ENCODE data around the gene TSKS.
"Not testable (repeated sequence)": the region's sequence is repeated elsewhere in the genome, so short reads cannot be mapped to it uniquely, and the experiment has no call there.

Gene TSKS

DNA sequence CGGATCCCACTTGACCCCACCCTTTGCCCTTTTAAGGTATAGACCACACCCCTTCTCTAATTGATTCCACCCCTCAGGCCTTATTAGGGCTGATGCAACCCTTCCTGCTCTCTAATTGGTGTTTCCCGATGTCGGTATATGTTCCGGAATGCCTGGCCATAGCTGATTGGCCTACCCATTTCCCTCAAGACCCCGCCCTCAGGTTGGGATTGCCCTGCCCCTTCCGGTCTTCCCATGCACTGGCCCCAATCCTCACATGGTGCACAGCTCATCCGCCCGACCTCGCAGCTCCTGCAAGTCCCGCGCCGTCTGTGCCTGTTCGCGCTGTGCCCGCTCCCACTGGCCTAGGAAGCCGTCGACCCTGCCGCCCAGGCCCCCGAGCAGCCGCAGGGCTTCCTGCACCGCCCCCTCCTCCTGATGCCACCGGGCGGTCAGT lies 18.1 kb downstream of the TSKS start:
- Histone ChIP-seq H2AFZ (ENCODE audit: low read depth, low read length) (no peak overlapping the region), H3K27me3 (ENCODE audit: insufficient read depth, low read length) (no peaks in the 10 kb centered on the region), H3K4me3 (ENCODE audit: low read length) (no peak overlapping the region), H3K9me3 (ENCODE audit: low read length) (no peaks in the 10 kb centered on the region), H3K36me3 (ENCODE audit: insufficient read depth, low read length) (no peaks in the 10 kb centered on the region), H3K4me1 (ENCODE audit: insufficient read depth, low read length) (no peaks in the 10 kb centered on the region)

DNA sequence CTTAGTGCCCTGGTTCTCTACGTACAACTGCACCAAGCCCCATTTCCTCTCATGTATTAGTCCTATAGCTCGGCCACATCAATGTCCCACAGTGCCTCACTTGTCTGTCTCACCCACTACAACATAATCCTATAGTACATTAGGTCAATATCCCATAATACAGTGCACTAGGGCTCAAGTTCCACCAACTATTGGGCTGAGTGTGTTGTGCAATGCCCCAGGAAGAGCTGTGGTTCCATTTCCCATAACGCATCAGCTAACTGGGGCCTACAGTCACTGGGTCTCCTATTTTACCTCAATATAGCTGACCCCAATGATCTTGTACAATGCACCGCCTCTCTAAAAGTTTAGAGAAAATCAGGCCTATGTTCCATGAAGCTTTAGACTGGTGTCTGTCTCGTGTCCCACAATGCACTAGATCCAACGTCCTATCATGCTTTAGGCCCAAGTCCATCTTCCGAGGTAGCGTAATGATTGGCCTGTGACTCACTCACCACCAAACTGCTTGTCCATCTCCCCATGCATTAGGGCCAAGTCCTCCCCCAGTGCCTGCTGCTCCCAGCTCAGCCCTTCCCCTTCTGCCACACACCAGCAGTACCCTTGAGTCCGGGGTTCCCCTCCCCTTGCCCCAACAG lies 21.8 kb downstream of the TSKS start:
- Histone ChIP-seq H2AFZ (ENCODE audit: low read depth, low read length) (no peak overlapping the region), H3K27me3 (ENCODE audit: insufficient read depth, low read length) (no peaks in the 10 kb centered on the region), H3K9me3 (ENCODE audit: low read length) (no peaks in the 10 kb centered on the region), H3K4me1 (ENCODE audit: insufficient read depth, low read length) (no peaks in the 10 kb centered on the region), H3K36me3 (ENCODE audit: insufficient read depth, low read length) (no peaks in the 10 kb centered on the region), H3K4me3 (ENCODE audit: low read length) (no peak overlapping the region)

DNA sequence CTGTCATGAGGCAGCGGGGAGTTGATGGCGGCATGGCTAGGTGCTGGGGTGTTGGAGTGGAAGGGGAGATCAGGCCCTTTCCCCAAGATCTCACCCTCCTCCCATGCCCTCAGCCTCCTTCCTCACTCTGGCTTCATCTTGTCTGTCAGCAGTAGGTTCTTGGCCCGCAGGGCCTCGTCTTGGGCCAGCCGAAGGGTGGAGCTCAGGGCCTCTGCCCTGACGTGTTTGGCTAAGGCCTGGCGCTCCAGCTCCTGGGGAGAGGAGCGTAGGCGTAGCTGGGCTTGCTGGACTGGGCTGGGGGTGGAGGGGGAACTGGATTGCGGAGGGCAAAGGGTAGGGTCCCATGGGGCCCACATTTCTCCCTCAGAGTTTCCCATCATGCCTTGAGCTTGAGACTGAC lies 23.2 kb downstream of the TSKS start:
- H3K27me3 ChIP-seq (ENCODE audit: insufficient read depth, low read length) = no peaks in the 10 kb centered on the region
- no peaks in the 10 kb centered on the region for H3K9me3 ChIP-seq (ENCODE audit: low read length)
- H3K36me3 ChIP-seq (ENCODE audit: insufficient read depth, low read length) = no peaks in the 10 kb centered on the region
- no peaks in the 10 kb centered on the region for H3K4me1 ChIP-seq (ENCODE audit: insufficient read depth, low read length)
- no peak overlapping the region for H3K4me3 ChIP-seq (ENCODE audit: low read length)
- H2AFZ ChIP-seq (ENCODE audit: low read depth, low read length) = peak overlapping the region; percentile 18

DNA sequence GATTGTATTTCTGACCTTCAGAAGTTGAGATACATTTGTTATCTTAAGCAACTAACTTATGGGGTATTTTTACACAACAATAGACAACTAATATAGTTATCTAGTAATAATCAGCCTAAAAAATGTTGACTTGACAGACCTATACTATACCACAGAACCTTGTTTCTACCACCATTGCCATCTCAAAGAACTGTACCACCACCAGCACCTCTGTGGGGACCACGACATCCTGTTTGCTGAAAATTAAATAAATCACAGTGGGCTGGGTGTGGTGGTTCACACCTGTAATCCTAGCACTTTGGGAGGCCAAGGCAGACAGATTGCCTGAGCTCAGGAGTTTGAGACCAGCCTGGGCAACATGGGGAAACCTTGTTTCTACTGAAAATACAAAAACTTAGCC lies 24.0 kb downstream of the TSKS start:
- no peak overlapping the region for H2AFZ ChIP-seq (ENCODE audit: low read depth, low read length)
- H3K4me1 ChIP-seq (ENCODE audit: insufficient read depth, low read length) = no peaks in the 10 kb centered on the region
- H3K4me3 ChIP-seq (ENCODE audit: low read length) = no peak overlapping the region
- no peaks in the 10 kb centered on the region for H3K27me3 ChIP-seq (ENCODE audit: insufficient read depth, low read length)
- H3K9me3 ChIP-seq (ENCODE audit: low read length) = no peaks in the 10 kb centered on the region
- H3K36me3 ChIP-seq (ENCODE audit: insufficient read depth, low read length) = no peaks in the 10 kb centered on the region

DNA sequence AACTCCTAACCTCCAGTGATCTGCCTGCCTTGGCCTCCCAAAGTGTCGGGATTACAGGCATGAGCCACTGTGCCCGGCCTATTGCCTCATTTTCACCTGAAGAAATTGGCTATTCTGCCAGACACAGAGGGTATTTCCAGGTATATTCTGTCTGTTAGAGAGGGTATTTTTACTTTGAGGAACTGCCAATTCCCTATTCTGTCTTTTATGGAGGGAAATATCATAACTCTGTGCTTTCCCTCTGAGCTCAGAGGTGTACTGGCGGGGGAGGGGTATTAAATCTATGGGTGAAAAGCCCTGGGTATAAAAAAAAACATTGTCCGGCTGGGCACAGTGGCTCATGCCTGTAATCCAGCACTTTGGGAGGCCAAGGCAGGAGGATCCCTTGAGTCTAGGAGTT lies 24.8 kb downstream of the TSKS start:
- H3K27me3 ChIP-seq (ENCODE audit: insufficient read depth, low read length) = no peaks in the 10 kb centered on the region
- no peaks in the 10 kb centered on the region for H3K36me3 ChIP-seq (ENCODE audit: insufficient read depth, low read length)
- no peak overlapping the region for H2AFZ ChIP-seq (ENCODE audit: low read depth, low read length)
- no peaks in the 10 kb centered on the region for H3K9me3 ChIP-seq (ENCODE audit: low read length)
- H3K4me3 ChIP-seq (ENCODE audit: low read length) = no peak overlapping the region
- no peaks in the 10 kb centered on the region for H3K4me1 ChIP-seq (ENCODE audit: insufficient read depth, low read length)

DNA sequence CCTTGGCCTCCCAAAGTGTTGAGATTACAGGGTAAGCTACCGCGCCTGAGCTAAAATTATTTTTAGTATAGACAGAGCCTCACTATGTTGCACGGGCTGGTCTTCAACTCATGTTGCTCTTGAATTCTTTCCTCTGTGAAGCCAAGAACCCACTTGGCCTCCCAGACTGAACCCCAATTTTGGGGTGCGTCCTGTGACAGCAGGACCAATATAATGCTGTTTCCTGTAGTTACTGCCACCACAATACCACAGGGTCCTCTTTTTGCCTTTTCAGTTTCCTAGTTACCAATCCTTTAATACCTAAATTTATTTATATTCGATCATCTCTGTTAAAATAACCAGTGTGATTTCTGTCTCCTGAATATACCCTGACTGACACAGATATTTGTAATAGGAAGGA lies 32.9 kb downstream of the TSKS start:
- H3K4me3 ChIP-seq (ENCODE audit: low read length) = no peak overlapping the region

DNA sequence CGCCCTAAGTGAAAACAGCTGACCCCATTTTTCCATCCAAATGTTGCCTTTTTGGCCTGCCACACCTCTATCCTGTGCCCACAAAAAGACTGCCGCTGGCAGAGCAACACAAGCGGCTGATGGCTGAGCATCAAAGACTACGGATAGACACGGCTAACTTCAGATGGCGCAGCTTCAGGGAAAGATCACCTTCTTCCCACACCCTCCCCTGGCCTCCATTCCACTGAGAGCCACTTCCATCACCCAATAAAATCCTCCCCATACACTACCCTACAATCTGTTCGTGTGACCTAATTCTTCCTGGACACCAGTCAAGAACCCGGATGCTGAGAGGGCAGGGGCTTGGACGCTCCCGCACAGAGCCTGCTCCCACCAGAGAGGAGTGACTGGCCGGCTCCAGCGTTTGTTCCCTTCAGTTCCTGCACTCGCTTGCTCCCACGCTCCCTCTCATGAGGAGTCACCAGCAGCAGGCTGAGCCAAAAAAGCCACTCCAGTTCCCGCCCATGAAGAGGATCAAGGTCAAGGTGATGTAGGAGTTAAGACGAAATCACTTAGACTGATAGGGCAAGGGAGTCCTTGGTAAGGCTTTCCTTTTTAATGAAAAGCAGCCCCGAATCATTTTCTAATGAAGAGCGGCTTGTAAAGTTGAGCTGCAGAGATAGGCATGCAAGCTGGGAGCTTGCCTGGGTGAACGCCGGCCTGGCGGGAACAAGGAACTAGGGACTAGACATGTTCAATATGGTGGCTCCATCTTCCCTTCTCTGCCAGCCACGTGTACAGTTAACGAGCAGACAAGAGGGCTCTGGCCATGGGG lies 35.7 kb downstream of the TSKS start:
- Histone ChIP-seq H3K27me3 (ENCODE audit: insufficient read depth, low read length) (no peaks in the 10 kb centered on the region), H3K36me3 (ENCODE audit: insufficient read depth, low read length) (no peaks in the 10 kb centered on the region), H2AFZ (ENCODE audit: low read depth, low read length) (no peak overlapping the region), H3K4me1 (ENCODE audit: insufficient read depth, low read length) (no peaks in the 10 kb centered on the region), H3K9me3 (ENCODE audit: low read length) (peaks cover 3% of the 10 kb centered on the region), H3K4me3 (ENCODE audit: low read length) (no peak overlapping the region)

More for the DNA sequence above, 32.9 kb downstream of the TSKS start:
- Histone ChIP-seq H3K9me3 (ENCODE audit: low read length) (peaks cover 3% of the 10 kb centered on the region), H3K27me3 (ENCODE audit: insufficient read depth, low read length) (no peaks in the 10 kb centered on the region), H3K36me3 (ENCODE audit: insufficient read depth, low read length) (no peaks in the 10 kb centered on the region), H2AFZ (ENCODE audit: low read depth, low read length) (no peak overlapping the region), H3K4me1 (ENCODE audit: insufficient read depth, low read length) (no peaks in the 10 kb centered on the region)

DNA sequence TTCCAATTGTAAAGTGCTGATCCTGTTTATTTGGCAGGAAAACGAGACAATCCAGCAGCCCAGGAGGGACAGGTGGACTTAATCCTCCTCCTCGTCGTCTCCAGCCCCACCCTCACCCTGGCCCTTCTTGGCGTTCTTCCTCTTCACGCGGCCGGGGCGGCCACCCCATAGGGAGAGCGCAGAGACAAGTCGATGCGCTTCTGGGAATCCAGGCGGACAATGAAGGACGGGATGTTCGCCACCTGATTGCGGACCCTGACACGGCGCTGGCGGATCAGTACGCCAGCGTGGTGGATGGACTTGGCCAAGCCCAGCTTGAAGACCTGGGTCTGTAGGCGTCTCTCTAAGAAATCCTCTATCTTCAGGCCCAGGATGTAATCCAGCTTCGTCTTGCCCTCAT lies 43.7 kb downstream of the TSKS start:
- not testable (repeated sequence) for H3K27me3 ChIP-seq (ENCODE audit: insufficient read depth, low read length)

DNA sequence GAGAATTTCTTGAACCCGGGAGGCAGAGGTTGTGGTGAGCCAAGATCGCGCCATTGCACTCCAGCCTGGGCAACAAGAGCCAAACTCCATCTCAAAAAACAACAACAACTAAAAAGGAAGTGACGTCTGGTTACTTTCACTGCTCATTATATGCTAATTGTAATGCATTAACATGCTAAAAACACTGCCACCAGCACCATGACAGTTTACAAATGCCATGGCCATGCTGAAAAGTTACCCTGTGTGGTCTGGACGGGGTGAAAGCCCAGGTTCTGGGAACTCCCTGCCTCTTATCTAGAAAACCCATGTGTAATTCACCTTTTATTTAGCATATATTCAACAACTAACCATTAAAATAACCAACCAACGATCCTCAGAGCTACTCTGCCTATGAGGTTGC lies 44.1 kb downstream of the TSKS start:
- Histone ChIP-seq H2AFZ (ENCODE audit: low read depth, low read length) (no peak overlapping the region), H3K4me1 (ENCODE audit: insufficient read depth, low read length) (no peaks in the 10 kb centered on the region), H3K9me3 (ENCODE audit: low read length) (peaks cover 2% of the 10 kb centered on the region), H3K36me3 (ENCODE audit: insufficient read depth, low read length) (no peaks in the 10 kb centered on the region), H3K4me3 (ENCODE audit: low read length) (no peak overlapping the region), H3K27me3 (ENCODE audit: insufficient read depth, low read length) (no peaks in the 10 kb centered on the region)

More for the DNA sequence above, 43.7 kb downstream of the TSKS start:
- H3K4me1 ChIP-seq (ENCODE audit: insufficient read depth, low read length); H2AFZ ChIP-seq (ENCODE audit: low read depth, low read length); H3K9me3 ChIP-seq (ENCODE audit: low read length); H3K36me3 ChIP-seq (ENCODE audit: insufficient read depth, low read length); H3K4me3 ChIP-seq (ENCODE audit: low read length): not testable (repeated sequence)

DNA sequence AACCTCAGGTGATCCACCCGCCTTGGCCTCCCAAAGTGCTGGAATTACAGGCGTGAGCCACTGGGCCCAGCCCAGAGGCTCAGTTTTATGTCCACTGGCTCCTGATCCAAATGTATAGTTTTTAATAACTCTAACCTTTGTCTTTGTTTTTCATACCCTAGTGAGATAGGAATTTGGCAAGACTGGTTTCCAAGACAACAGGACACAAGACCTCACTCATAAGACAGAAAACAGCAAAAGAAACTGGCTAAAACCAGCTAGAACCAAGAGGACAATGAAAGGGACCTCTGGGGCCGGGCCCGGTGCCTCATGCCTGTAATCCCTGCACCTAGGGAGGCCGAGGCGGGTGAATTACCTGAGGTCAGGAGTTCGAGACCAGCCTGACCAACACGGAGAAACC lies 44.6 kb downstream of the TSKS start:
- H3K36me3 ChIP-seq (ENCODE audit: insufficient read depth, low read length) = peaks cover 3% of the 10 kb centered on the region
- H3K27me3 ChIP-seq (ENCODE audit: insufficient read depth, low read length) = no peaks in the 10 kb centered on the region
- H2AFZ ChIP-seq (ENCODE audit: low read depth, low read length) = no peak overlapping the region
- no peak overlapping the region for H3K4me3 ChIP-seq (ENCODE audit: low read length)
- peaks cover 3% of the 10 kb centered on the region for H3K9me3 ChIP-seq (ENCODE audit: low read length)
- no peaks in the 10 kb centered on the region for H3K4me1 ChIP-seq (ENCODE audit: insufficient read depth, low read length)

DNA sequence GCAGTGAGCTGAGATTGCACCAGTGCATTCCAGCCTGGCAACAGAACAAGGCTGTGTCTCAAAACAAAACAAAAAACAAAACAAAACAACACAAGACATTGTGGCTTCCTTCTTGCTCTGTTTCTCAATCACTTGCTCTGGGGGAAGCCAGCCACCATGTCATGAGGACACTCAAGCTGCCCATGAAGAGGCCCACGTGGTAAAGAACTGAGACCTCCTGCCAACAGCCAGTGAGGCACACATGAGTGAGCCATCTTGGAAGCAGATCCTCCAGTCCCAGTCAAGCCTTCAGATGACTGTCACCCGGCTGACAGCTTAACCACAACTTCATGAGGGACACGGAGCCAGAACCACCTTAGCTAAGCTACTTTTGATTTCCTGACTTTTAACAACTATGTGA lies 47.0 kb downstream of the TSKS start:
- Histone ChIP-seq H3K9me3 (ENCODE audit: low read length) (peaks cover 4% of the 10 kb centered on the region), H2AFZ (ENCODE audit: low read depth, low read length) (no peak overlapping the region), H3K4me3 (ENCODE audit: low read length) (no peak overlapping the region), H3K36me3 (ENCODE audit: insufficient read depth, low read length) (peaks cover 20% of the 10 kb centered on the region), H3K27me3 (ENCODE audit: insufficient read depth, low read length) (no peaks in the 10 kb centered on the region), H3K4me1 (ENCODE audit: insufficient read depth, low read length) (no peaks in the 10 kb centered on the region)

DNA sequence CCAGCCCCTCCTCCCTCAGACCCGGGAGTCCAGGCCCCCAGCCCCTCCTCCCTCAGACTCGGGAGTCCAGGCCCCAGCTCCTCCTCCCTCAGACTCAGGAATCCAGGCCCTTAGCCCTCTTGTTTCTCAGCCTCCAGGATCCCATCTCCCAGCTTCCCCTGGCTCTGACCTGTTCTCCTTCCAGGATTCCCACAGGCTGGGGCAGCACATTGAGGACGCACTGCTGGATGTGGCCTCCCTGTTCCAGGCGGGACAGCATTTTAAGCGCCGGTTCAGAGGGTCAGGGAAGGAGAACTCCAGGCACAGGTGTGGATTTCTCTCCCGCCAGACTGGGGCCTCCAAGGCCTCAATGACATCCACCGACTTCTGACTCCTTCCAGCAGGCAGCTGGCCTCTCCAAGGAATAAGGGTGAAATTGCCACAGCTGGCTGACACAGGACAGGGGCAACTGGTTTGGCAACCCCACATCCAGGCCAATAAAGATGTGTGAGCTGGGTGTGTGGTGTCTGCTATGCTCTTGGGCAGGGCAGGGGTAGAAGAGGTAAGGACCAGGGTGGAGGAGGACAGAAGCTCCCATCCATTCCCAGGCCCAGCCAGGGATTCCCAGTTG lies 49.8 kb downstream of the TSKS start:
- peaks cover 41% of the 10 kb centered on the region for H3K36me3 ChIP-seq (ENCODE audit: insufficient read depth, low read length)
- peaks cover 4% of the 10 kb centered on the region for H3K9me3 ChIP-seq (ENCODE audit: low read length)
- no peaks in the 10 kb centered on the region for H3K4me1 ChIP-seq (ENCODE audit: insufficient read depth, low read length)
- H3K27me3 ChIP-seq (ENCODE audit: insufficient read depth, low read length) = no peaks in the 10 kb centered on the region
- no peak overlapping the region for H3K4me3 ChIP-seq (ENCODE audit: low read length)
- no peak overlapping the region for H2AFZ ChIP-seq (ENCODE audit: low read depth, low read length)

DNA sequence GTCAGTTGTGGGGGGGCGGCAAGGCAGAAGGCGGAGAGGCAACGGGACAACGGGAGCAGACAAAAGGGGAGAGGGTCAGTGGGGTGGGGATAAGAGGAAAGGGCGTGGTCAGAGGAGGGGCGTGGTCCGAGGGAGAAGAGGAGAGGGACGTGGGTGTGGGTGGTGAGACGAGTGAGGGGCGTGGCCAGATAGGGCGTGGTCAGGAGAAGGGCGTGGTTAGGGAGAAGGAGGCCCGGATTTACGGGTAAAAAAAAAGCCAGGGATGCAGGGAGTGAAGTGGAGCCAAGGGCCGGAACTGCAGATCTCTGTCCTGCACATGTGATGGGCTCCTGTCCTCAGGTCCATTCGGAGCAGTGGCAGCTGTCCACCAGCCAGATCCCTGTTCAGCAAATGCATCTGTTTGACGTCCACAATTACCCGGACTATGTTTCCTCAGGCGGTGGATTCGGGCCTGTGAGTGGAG lies 50.7 kb downstream of the TSKS start:
- no peaks in the 10 kb centered on the region for H3K4me1 ChIP-seq (ENCODE audit: insufficient read depth, low read length)
- H3K4me3 ChIP-seq (ENCODE audit: low read length) = no peak overlapping the region

More for the DNA sequence above, 50.7 kb downstream of the TSKS start:
- Histone ChIP-seq H3K9me3 (ENCODE audit: low read length) (peaks cover 2% of the 10 kb centered on the region), H3K27me3 (ENCODE audit: insufficient read depth, low read length) (no peaks in the 10 kb centered on the region), H3K36me3 (ENCODE audit: insufficient read depth, low read length) (peaks cover 47% of the 10 kb centered on the region), H2AFZ (ENCODE audit: low read depth, low read length) (no peak overlapping the region)

Data from neuron (in vitro differentiated cells).